WTC11 (cell line): ENCODE results near the gene RIPOR3. TPM values are rescaled to one million over a fixed set of nuclear protein-coding genes. Genes with fewer than 3 reads are reported as not detected.

Experiments
- ATAC-seq: fragments of 200-7000 bp; cut with Tn5 transposase; 2 replicates; pipeline ENCODE4 v1.10.0; 2021; ENCODE audit warnings: mild to moderate bottlenecking, moderate library complexity
- CTCF ChIA-PET: fragments of 300-600 bp; sonication (Branson Sonifier 250); formaldehyde crosslinking; loops from one replicate; lab custom pipeline; 2021; ENCODE audit warnings: antibody characterized with exemption; lab: Charles Lee
- POLR2A ChIA-PET: fragments of 350-600 bp; sonication (Branson Sonifier 250); formaldehyde crosslinking; loops from one replicate; lab custom pipeline; 2021; ENCODE audit warnings: antibody characterized with exemption; lab: Charles Lee
- DNase-seq: peaks from one replicate; pipeline ENCODE4 v3.0.0; 2021; ENCODE audit warnings: low spot score
- H3K27ac Mint-ChIP-seq: 2 replicates; pipeline ENCODE4 v1.8.0; 2021; ENCODE audit warnings: mixed read lengths
- H3K27me3 Mint-ChIP-seq: 2 replicates; pipeline ENCODE4 v1.8.0; 2021; ENCODE audit warnings: low read depth, mild to moderate bottlenecking, moderate library complexity, mixed read lengths
- H3K36me3 Mint-ChIP-seq: 2 replicates; pipeline ENCODE4 v1.8.0; 2021; ENCODE audit warnings: mixed read lengths
- H3K4me1 Mint-ChIP-seq: 2 replicates; pipeline ENCODE4 v1.8.0; 2022; ENCODE audit warnings: mixed read lengths
- H3K4me3 Mint-ChIP-seq: 2 replicates; pipeline ENCODE4 v1.8.0; 2021; ENCODE audit warnings: mild to moderate bottlenecking, moderate library complexity, mixed read lengths
- H3K9me3 Mint-ChIP-seq: 2 replicates; pipeline ENCODE4 v1.8.0; 2021; ENCODE audit warnings: mixed read lengths
- AR ChIP-seq: fragments of 250-450 bp; sonication (Bioruptor Pico); IDR thresholded peaks from 2 replicates; pipeline ENCODE4 v1.9.0; 2021; ENCODE audit warnings: mild to moderate bottlenecking
- ATF2 ChIP-seq: sonication (generic); formaldehyde crosslinking; IDR thresholded peaks from 2 replicates; pipeline ENCODE4 v1.8.1; 2022; ENCODE audit warnings: low read depth, missing genetic modification reagents, borderline replicate concordance
- CDX4 ChIP-seq: fragments of 250-450 bp; sonication (Bioruptor Pico); IDR thresholded peaks from 2 replicates; pipeline ENCODE4 v1.9.0; 2021; ENCODE audit warnings: moderate library complexity, mild to moderate bottlenecking, inconsistent platforms, borderline replicate concordance
- CREM ChIP-seq: sonication (generic); formaldehyde crosslinking; IDR thresholded peaks from 2 replicates; pipeline ENCODE4 v1.8.1; 2022; ENCODE audit warnings: mild to moderate bottlenecking, missing genetic modification reagents, moderate library complexity
- SOX15 ChIP-seq: fragments of 250-450 bp; sonication (Bioruptor Pico); IDR thresholded peaks from 2 replicates; pipeline ENCODE4 v1.9.0; 2021; ENCODE audit warnings: mild to moderate bottlenecking
- TEAD1 ChIP-seq: sonication (generic); formaldehyde crosslinking; IDR thresholded peaks from 2 replicates; pipeline ENCODE4 v1.8.0; 2022; ENCODE audit warnings: mild to moderate bottlenecking, missing genetic modification reagents
- TEAD4 ChIP-seq: sonication (generic); formaldehyde crosslinking; IDR thresholded peaks from 2 replicates; pipeline ENCODE4 v1.8.0; 2022; ENCODE audit warnings: mild to moderate bottlenecking, missing genetic modification reagents
- total RNA-seq: library from RNA; stranded (reverse); gene quantifications from 3 replicates; pipeline ENCODE4 v1.2.3, GENCODE V29; 2021
- TF ChIP-seq, protein P1 (sequence below): sonication (generic); formaldehyde crosslinking; IDR thresholded peaks from 2 replicates; pipeline ENCODE4 v1.8.1; 2023; ENCODE audit warnings: mild to moderate bottlenecking, missing genetic modification reagents, borderline replicate concordance
- TF ChIP-seq, protein P2 (sequence below): sonication (generic); formaldehyde crosslinking; IDR thresholded peaks from 2 replicates; pipeline ENCODE4 v1.8.1; 2022; ENCODE audit warnings: low read depth, mild to moderate bottlenecking, moderate library complexity, missing genetic modification reagents, borderline replicate concordance
- TF ChIP-seq, protein P3 (sequence below): sonication (generic); formaldehyde crosslinking; IDR thresholded peaks from 2 replicates; pipeline ENCODE4 v1.8.1; 2022; ENCODE audit warnings: missing genetic modification reagents, borderline replicate concordance
- TF ChIP-seq, protein P4 (sequence below): sonication (generic); formaldehyde crosslinking; IDR thresholded peaks from 2 replicates; pipeline ENCODE4 v1.8.1; 2022; ENCODE audit warnings: mild to moderate bottlenecking, moderate library complexity, missing genetic modification reagents
- TF ChIP-seq, protein P5 (sequence below): fragments of 200-600 bp; IDR thresholded peaks from 2 replicates; pipeline ENCODE4 v1.8.0; 2022; ENCODE audit warnings: antibody characterized with exemption
- TF ChIP-seq, protein P6 (sequence below): sonication (generic); formaldehyde crosslinking; IDR thresholded peaks from 2 replicates; pipeline ENCODE4 v1.8.0; 2022; ENCODE audit warnings: mild to moderate bottlenecking, missing genetic modification reagents

RIPOR3 gene
- total RNA-seq, 1 experiment from 2014 or later, result 6.5 TPM

DNA sequence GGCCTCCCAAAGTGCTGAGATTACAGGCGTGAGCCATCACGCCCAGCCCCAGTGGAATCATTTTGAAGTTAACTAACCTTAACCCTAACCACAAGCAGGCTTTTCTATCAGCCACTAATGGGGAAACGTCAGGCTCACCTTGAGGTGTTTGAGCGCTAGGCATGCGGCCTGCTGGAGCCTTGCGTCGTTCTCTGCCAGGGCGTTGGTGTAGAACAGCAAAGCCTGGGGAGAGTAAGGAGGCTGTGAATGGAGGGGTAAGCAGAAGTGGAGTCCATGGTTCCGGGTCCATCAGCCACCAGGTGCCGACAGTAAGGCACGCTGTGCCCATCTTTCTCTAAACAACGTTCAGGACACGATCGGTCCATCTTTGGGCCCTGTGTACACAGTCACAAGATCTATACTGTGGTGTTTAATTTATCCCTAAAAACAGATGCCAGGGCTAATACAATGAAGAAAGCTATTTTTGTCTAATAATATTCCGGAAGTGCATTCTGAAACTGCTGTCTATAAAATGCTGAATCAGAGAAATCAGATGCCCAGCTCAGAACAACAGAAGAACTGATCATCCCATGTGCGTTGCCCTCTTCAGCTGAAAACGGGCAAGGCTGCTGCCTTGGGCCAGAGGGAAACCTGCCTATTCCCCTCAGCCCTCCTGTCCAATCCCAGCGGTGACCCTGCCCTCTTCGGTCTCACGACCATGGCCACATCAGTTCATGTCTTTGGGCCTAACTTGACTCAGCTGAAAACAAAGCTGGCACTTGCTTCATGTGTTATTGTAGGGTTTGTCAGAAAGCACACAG, 101.6 kb downstream of the RIPOR3 start (continued):
- TF ChIP-seq, protein P1, sequence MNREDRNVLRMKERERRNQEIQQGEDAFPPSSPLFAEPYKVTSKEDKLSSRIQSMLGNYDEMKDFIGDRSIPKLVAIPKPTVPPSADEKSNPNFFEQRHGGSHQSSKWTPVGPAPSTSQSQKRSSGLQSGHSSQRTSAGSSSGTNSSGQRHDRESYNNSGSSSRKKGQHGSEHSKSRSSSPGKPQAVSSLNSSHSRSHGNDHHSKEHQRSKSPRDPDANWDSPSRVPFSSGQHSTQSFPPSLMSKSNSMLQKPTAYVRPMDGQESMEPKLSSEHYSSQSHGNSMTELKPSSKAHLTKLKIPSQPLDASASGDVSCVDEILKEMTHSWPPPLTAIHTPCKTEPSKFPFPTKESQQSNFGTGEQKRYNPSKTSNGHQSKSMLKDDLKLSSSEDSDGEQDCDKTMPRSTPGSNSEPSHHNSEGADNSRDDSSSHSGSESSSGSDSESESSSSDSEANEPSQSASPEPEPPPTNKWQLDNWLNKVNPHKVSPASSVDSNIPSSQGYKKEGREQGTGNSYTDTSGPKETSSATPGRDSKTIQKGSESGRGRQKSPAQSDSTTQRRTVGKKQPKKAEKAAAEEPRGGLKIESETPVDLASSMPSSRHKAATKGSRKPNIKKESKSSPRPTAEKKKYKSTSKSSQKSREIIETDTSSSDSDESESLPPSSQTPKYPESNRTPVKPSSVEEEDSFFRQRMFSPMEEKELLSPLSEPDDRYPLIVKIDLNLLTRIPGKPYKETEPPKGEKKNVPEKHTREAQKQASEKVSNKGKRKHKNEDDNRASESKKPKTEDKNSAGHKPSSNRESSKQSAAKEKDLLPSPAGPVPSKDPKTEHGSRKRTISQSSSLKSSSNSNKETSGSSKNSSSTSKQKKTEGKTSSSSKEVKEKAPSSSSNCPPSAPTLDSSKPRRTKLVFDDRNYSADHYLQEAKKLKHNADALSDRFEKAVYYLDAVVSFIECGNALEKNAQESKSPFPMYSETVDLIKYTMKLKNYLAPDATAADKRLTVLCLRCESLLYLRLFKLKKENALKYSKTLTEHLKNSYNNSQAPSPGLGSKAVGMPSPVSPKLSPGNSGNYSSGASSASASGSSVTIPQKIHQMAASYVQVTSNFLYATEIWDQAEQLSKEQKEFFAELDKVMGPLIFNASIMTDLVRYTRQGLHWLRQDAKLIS (CRISPR knock-in tag), result no peak
- TF ChIP-seq, protein P2, sequence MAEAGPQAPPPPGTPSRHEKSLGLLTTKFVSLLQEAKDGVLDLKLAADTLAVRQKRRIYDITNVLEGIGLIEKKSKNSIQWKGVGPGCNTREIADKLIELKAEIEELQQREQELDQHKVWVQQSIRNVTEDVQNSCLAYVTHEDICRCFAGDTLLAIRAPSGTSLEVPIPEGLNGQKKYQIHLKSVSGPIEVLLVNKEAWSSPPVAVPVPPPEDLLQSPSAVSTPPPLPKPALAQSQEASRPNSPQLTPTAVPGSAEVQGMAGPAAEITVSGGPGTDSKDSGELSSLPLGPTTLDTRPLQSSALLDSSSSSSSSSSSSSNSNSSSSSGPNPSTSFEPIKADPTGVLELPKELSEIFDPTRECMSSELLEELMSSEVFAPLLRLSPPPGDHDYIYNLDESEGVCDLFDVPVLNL (CRISPR knock-in tag), result no peak
- TF ChIP-seq, protein P3, sequence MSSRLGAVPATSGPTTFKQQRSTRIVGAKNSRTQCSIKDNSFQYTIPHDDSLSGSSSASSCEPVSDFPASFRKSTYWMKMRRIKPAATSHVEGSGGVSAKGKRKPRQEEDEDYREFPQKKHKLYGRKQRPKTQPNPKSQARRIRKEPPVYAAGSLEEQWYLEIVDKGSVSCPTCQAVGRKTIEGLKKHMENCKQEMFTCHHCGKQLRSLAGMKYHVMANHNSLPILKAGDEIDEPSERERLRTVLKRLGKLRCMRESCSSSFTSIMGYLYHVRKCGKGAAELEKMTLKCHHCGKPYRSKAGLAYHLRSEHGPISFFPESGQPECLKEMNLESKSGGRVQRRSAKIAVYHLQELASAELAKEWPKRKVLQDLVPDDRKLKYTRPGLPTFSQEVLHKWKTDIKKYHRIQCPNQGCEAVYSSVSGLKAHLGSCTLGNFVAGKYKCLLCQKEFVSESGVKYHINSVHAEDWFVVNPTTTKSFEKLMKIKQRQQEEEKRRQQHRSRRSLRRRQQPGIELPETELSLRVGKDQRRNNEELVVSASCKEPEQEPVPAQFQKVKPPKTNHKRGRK (CRISPR knock-in tag), result no peak
- no peak for TF ChIP-seq TEAD1 (CRISPR knock-in tag)

DNA sequence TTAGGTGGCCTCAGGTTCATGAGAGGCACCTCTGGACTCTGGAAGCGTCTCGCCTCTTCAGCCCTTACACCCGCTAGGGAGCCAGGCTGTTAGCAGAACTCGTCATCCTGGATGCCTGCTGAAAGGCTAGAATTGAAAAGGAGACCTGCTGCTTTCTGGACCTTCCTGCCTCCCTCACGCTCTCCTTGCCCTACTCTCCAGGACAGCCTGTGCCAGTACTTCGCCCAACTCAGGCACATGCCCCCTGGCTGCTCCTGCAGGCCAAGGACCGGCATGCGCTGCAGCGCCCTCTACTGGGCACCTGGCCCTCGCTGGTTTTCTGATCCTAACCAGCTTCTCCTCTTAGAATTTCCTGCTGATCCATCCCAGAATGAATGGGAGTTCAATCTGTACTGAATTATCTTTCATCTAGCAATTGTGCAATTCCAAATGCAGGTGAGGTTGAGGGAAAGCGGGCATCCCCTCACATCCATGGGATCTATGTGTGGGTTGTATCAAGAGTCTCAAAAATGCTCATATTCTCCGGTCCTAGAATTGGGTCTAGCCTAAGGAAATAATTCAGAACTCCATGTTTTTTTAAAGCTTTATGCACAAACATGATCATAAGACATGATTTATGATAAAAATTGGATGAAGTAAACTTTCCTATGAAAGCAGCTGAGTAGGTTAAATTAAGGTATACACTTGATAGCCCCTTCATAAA, 103.2 kb downstream of the RIPOR3 start:
- ATAC-seq, result peak; percentile 89
- CTCF ChIA-PET, result interaction anchor here (0.5 to 2.5 kb wide), 49 partner anchors 8 to 697 kb away, joined by 3 to 20 read pairs (median 4); partner anchors contain the start of genes BCAS4, CEBPB and PTPN1
- DNase-seq, result peak; percentile 93
- Mint-ChIP-seq H3K9me3 (no peaks in the 10 kb centered on the region), H3K27me3 (no peaks in the 10 kb centered on the region), H3K4me1 (no peaks in the 10 kb centered on the region), H3K36me3 (peaks cover 13% of the 10 kb centered on the region), H3K4me3 (no peak overlapping the region), H3K27ac (no peak overlapping the region)
- POLR2A ChIA-PET, result no interaction called here
- TF ChIP-seq CDX4 (CRISPR knock-in tag) (no peak), SOX15 (CRISPR knock-in tag) (no peak), TEAD4 (no peak), AR (CRISPR knock-in tag) (no peak), CREM (CRISPR knock-in tag) (no peak), ATF2 (CRISPR knock-in tag) (no peak)
- TF ChIP-seq, protein P4, sequence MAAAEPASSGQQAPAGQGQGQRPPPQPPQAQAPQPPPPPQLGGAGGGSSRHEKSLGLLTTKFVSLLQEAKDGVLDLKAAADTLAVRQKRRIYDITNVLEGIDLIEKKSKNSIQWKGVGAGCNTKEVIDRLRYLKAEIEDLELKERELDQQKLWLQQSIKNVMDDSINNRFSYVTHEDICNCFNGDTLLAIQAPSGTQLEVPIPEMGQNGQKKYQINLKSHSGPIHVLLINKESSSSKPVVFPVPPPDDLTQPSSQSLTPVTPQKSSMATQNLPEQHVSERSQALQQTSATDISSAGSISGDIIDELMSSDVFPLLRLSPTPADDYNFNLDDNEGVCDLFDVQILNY (CRISPR knock-in tag), result no peak
- TF ChIP-seq, protein P5, sequence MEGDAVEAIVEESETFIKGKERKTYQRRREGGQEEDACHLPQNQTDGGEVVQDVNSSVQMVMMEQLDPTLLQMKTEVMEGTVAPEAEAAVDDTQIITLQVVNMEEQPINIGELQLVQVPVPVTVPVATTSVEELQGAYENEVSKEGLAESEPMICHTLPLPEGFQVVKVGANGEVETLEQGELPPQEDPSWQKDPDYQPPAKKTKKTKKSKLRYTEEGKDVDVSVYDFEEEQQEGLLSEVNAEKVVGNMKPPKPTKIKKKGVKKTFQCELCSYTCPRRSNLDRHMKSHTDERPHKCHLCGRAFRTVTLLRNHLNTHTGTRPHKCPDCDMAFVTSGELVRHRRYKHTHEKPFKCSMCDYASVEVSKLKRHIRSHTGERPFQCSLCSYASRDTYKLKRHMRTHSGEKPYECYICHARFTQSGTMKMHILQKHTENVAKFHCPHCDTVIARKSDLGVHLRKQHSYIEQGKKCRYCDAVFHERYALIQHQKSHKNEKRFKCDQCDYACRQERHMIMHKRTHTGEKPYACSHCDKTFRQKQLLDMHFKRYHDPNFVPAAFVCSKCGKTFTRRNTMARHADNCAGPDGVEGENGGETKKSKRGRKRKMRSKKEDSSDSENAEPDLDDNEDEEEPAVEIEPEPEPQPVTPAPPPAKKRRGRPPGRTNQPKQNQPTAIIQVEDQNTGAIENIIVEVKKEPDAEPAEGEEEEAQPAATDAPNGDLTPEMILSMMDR, result peak; percentile 88
- TF ChIP-seq, protein P6, sequence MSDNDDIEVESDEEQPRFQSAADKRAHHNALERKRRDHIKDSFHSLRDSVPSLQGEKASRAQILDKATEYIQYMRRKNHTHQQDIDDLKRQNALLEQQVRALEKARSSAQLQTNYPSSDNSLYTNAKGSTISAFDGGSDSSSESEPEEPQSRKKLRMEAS, result peak; percentile 91
